Psoas muscle (tissue), 8 donors: ENCODE measurements around the gene TPCN1. TPM values are rescaled to one million over a fixed set of nuclear protein-coding genes. Genes with fewer than 3 reads are reported as not detected.

ENCODE experiments used
- ATAC-seq, 4 donors: fragments of 200-7000 bp; cut with Tn5 transposase; one replicate each; pipeline ENCODE4 v1.9.1; 2020; ENCODE audit warnings: moderate library complexity in 3 of 4, mild to moderate bottlenecking in 2 of 4
- DNase-seq, 2 donors: peaks; one replicate each; pipeline ENCODE4 v3.0.0-alpha.2; 2020
- H3K27ac ChIP-seq: fragments of 200-600 bp; one replicate; pipeline ENCODE4 v1.8.0; 2022
- H3K27me3 ChIP-seq, 3 donors: fragments of 200-600 bp in 1 of 3; one replicate each; pipeline versions ENCODE4 v1.6.1 to v1.8.0; 2013 to 2022; ENCODE audit warnings: low read length in 2 of 3, mild to moderate bottlenecking in 2 of 3, moderate library complexity in 1 of 3; ENCODE audit not compliant: insufficient read depth in 3 of 3
- H3K36me3 ChIP-seq, 2 donors: fragments of 200-600 bp in 1 of 2; one replicate each; pipeline versions ENCODE4 v1.6.1 to v1.8.0; 2013 to 2022; ENCODE audit warnings: low read depth in 1 of 2, mild to moderate bottlenecking in 1 of 2, moderate library complexity in 1 of 2; ENCODE audit not compliant: insufficient read depth in 1 of 2
- H3K4me1 ChIP-seq: fragments of 200-600 bp; one replicate; pipeline ENCODE4 v1.8.0; 2022
- H3K4me3 ChIP-seq: fragments of 200-600 bp; one replicate; pipeline ENCODE4 v1.8.0; 2022; ENCODE audit warnings: mild to moderate bottlenecking
- H3K9me3 ChIP-seq: fragments of 200-600 bp; one replicate; pipeline ENCODE4 v1.8.0; 2022
- WGBS, 3 donors: extraction: QIAGEN DNeasy Blood & Tissue Kit; methylation state at CpG; one replicate each; pipeline versions ENCODE4 v1.1.6 to v1.1.7; 2013; 5-methylcytosine and 5-hydroxymethylcytosine counted together
- intact Hi-C, 2 donors: fragments of 100-400 bp; cut with DNase I; formaldehyde crosslinking; loops; one replicate each; pipeline versions ENCODE4 v1.11.0 to v1.14.2; 2022
- polyA plus RNA-seq, 3 donors: library from polyadenylated mRNA; stranded (reverse); fragments of 200-250 nt; gene quantifications; one replicate each; pipeline ENCODE4 v1.2.3, GENCODE V29; 2013
- total RNA-seq, 4 donors: library from RNA; stranded (reverse); fragmentation: NEBNext Ultra II Directional in 2 of 4; extraction: Animal tissue kit (Norgen Biotek cat#: 25700) in 2 of 4; gene quantifications; one replicate each; pipeline versions ENCODE4 v1.2.1 to v1.2.4, GENCODE V29; 2021 to 2023
- TF ChIP-seq, protein P1 (sequence below): fragments of 200-600 bp; IDR thresholded peaks from one replicate; pipeline ENCODE4 v1.8.0; 2022; ENCODE audit warnings: antibody characterized with exemption
- donor health status: healthy with polysubstance abuse.
- donor health status: DM: no; HTN: no; CAD: no; lungs with moderate emphysema.
- donor health status: Bipolar disorder and iron deficiency.
- donor health status: healthy.
- donor health status: DM: yes; HTN: yes; CAD: no.
- donor health status: DM: no; HTN: no; CAD: no.
- donor health status: DM: no; HTN: no; CAD: no.
- donor health status: DM: yes; HTN: yes; CAD: no.

Gene TPCN1
- total and polyA plus RNA-seq, 7 donors: 7.6 to 36.2 (median 25.2) TPM

DNA sequence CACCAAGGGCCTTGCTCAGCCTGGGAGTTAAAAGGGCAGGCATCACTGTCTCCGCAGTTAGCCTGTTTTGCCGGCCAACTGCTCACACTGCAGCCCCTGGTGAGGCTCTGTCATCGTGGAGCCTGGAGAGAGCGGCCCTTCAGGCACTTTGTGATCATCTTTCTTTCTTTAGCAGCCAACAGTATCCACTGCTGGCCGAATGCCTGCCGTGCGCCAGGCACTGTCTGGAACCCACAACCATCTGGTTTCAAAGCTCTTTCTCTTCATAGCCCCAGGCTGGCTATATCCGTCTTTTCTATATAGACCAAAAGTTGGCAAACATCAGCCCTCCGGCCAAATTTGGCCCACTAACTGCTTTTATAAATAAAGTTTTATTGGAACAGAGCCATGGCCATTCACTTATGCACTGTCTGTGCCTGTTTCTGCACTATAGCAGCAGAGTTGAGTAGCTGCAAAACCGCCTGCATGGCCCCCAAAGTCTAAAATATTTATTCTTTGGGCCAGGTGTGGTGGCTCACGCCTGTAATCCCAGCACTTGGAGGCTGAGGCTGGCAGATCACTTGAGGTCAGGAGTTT lies 84.1 kb downstream of the TPCN1 start:
- intact Hi-C loops: no loop called here
- 89% methylated on average over 11 of the region's 11 CpGs for WGBS, 3 donors
- Histone ChIP-seq H3K4me3 (no peak overlapping the region), H3K27me3 (no peaks in the 10 kb centered on the region), H3K4me1 (no peaks in the 10 kb centered on the region), H3K27ac (no peak overlapping the region), H3K9me3 (no peaks in the 10 kb centered on the region), H3K36me3 (peaks cover 0 to 79% of the 10 kb centered on the region in 2 donors)
- DNase-seq (no peak), ATAC-seq (no peak)
- TF ChIP-seq, protein P1, sequence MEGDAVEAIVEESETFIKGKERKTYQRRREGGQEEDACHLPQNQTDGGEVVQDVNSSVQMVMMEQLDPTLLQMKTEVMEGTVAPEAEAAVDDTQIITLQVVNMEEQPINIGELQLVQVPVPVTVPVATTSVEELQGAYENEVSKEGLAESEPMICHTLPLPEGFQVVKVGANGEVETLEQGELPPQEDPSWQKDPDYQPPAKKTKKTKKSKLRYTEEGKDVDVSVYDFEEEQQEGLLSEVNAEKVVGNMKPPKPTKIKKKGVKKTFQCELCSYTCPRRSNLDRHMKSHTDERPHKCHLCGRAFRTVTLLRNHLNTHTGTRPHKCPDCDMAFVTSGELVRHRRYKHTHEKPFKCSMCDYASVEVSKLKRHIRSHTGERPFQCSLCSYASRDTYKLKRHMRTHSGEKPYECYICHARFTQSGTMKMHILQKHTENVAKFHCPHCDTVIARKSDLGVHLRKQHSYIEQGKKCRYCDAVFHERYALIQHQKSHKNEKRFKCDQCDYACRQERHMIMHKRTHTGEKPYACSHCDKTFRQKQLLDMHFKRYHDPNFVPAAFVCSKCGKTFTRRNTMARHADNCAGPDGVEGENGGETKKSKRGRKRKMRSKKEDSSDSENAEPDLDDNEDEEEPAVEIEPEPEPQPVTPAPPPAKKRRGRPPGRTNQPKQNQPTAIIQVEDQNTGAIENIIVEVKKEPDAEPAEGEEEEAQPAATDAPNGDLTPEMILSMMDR: no peak

DNA sequence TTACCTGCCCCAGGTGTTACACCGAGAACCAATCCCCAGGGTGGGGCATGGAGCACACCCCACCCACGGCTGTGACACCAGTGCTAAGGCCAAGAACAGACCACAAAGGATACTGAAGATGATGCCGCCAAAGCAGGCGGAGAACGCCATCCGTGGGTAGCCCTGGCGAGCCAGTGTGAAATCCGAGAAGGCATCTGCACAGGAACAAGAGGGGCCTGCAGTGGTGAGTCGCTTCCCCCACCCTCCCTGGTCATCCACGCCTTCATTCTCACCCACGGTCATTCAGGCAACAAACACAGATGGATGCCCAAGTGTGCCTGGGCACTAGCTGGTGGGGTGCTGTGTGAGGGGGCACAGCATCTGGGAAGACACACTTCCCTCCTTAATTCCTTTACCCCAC lies 85.1 kb downstream of the TPCN1 start:
- Histone ChIP-seq H3K4me1 (no peaks in the 10 kb centered on the region), H3K4me3 (no peak overlapping the region), H3K9me3 (no peaks in the 10 kb centered on the region), H3K36me3 (peaks cover 0 to 89% of the 10 kb centered on the region in 2 donors), H3K27me3 (no peaks in the 10 kb centered on the region), H3K27ac (no peak overlapping the region)
- no peak for DNase-seq
- 65 to 81% (median 79%) methylated on average over 11 of the region's 11 CpGs for WGBS, 3 donors
- ATAC-seq: no peak
- intact Hi-C loops: no loop called here
- TF ChIP-seq, protein P1: no peak

DNA sequence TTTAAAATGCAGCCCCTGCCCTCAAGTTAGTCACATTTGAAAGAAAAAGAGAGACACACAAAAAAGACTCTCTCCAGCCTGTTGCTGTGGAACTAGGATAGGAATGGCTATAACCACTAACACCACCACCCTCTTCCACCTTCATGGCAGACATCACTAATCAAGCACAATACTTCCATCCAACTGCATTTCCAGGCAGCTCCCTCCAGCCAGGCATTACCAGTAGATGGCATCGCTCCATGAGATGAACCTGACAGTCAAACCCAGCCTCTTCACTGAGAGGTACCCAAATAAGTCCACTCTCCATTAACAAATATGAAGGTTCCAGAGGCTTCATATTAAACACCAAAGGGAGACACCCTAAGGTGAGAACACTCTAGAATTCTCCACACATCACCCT lies 89.2 kb downstream of the TPCN1 start:
- ATAC-seq (no peak), DNase-seq (no peak)
- intact Hi-C loops: loop anchor here (5.0 kb wide), 2 partner anchors 117 to 602 kb away; no protein-coding TSS in a partner anchor
- Histone ChIP-seq H3K27me3 (no peaks in the 10 kb centered on the region), H3K27ac (no peak overlapping the region), H3K9me3 (no peaks in the 10 kb centered on the region), H3K4me1 (peaks cover 4% of the 10 kb centered on the region), H3K36me3 (peaks cover 0 to 96% of the 10 kb centered on the region in 2 donors), H3K4me3 (no peak overlapping the region)
- 95 to 100% (median 100%) methylated on average over 1 of the region's 1 CpG for WGBS, 3 donors
- TF ChIP-seq, protein P1: no peak

DNA sequence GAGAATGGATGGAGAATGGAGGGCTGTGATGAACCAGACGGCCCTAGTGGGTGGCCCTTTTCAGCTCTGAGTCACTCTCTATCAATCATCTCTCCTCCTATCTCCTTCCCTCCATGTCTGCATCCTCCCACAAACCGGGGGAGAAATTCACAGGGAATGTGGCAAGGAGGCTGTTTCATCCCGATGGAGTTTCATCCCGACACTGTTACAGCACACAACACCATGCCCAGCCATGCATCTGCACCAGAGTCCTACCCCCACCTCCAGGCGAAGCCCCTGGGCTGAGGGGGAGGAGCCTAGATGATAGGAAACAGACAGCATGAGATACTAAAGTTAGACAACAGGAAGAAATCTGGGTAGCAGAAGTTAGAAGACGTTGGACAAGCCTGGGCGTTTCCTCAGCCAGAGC lies 92.9 kb downstream of the TPCN1 start:
- 75 to 82% (median 81%) methylated on average over 7 of the region's 7 CpGs for WGBS, 3 donors
- intact Hi-C loops: loop anchor here (5.0 kb wide), 2 partner anchors 113 to 598 kb away; no protein-coding TSS in a partner anchor
- H3K36me3 ChIP-seq: peaks cover 0 to 95% of the 10 kb centered on the region in 2 donors
- no peak overlapping the region for H3K27ac ChIP-seq
- TF ChIP-seq, protein P1: no peak
- no peaks in the 10 kb centered on the region for H3K27me3 ChIP-seq
- H3K4me3 ChIP-seq: no peak overlapping the region
- ATAC-seq: no peak
- peaks cover 4% of the 10 kb centered on the region for H3K4me1 ChIP-seq
- no peaks in the 10 kb centered on the region for H3K9me3 ChIP-seq
- DNase-seq: no peak

DNA sequence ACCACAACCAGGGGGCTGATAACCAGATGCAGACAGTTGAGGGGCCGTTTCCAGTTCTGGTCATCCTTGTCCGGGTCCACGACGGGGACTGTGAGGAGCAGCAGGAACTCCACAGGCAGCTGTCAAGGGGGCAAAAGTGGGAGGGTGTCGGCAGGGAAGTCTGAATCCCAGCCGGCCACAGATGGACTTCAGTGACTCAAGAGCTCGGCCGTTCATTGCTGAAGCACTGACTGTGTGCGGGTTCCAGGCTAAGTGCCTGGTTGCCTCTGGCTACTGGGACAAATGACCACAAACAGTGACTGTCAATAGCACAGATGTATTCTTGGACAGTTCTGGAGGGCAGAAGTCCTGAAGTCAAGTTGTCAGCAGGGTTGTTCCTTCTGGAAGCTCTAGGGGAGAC lies 94.1 kb downstream of the TPCN1 start:
- ATAC-seq (no peak), DNase-seq (no peak)
- intact Hi-C loops: no loop called here
- TF ChIP-seq, protein P1: no peak
- H3K4me1 ChIP-seq: peaks cover 4% of the 10 kb centered on the region
- peaks cover 0 to 95% of the 10 kb centered on the region in 2 donors for H3K36me3 ChIP-seq
- no peaks in the 10 kb centered on the region for H3K9me3 ChIP-seq
- H3K27ac ChIP-seq: no peak overlapping the region
- WGBS, 3 donors: 62 to 68% (median 66%) methylated on average over 9 of the region's 9 CpGs
- H3K27me3 ChIP-seq: no peaks in the 10 kb centered on the region
- no peak overlapping the region for H3K4me3 ChIP-seq
